ENCODE data around the gene LILRB4. TPM values are rescaled to one million over a fixed set of nuclear protein-coding genes. Genes with fewer than 3 reads are reported as not detected.
"Not testable (repeated sequence)": the region's sequence is repeated elsewhere in the genome, so short reads cannot be mapped to it uniquely, and the experiment has no call there.

Gene LILRB4
- total RNA-seq, 2 experiments from 2014 or later, result not detected

DNA sequence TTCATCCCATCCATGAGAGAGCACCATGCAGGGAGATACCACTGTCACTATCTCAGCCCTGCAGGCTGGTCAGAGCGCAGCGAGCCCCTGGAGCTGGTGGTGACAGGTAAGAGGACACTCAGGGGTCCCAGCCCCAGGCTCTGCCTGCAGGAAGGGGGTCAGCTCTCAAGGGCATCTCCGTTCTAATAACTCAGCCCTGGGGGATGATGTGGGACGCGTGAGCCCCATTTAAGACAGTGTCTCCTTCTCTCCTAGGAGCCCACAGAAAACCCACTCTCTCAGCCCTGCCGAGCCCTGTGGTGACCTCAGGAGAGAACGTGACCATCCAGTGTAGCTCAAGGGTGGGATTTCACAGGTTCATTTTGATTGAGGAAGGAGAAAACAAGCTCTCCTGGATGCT is 46.0 kb downstream of the LILRB4 start:
- intact Hi-C loops (cut with micrococcal nuclease), result no loop called here
- H3K4me3 Mint-ChIP-seq, result no peak overlapping the region
- CTCF ChIA-PET, result no interaction called here

DNA sequence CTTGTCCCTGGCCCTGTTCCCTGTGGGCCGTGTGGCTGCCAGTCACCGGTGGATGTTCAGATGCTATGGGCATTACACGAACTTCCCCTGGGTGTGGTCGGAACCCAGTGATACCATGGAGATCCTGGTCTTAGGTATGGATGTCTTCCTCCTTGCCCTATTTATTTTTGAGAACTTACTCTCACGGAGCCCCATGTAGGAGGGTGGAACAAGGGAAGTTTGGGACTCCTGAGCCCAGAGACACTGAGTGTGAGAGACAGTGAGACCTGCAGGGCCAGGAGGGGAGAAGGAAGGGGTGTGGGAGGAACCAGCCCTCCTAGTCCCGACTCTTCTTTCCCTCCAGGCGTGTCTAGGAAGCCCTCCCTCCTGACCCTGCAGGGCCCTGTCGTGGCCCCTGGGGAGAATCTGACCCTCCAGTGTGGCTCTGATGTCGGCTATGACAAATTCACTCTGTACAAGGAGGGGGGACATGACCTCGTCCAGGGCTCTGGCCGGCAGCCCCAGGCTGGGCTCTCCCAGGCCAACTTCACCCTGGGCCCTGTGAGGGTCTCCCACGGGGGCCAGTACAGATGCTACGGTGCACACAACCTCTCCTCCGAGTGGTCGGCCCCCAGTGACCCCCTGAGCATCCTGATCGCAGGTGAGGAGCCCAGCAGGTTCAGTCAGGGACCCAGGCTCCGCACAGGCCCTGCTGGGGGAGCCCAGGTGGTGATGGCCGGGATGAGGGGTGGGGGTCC is 46.6 kb downstream of the LILRB4 start:
- H3K27me3 Mint-ChIP-seq (ENCODE audit: low read depth), result peaks cover 10% of the 10 kb centered on the region
- DNase-seq, result no peak
- intact Hi-C loops (cut with micrococcal nuclease), result no loop called here
- no peaks in the 10 kb centered on the region for H3K36me3 Mint-ChIP-seq (ENCODE audit: low read depth)
- no peaks in the 10 kb centered on the region for H3K9me3 Mint-ChIP-seq
- H3K27ac Mint-ChIP-seq, result no peak overlapping the region
- H3K4me1 Mint-ChIP-seq (ENCODE audit: low read depth), result no peaks in the 10 kb centered on the region
- H3K4me3 Mint-ChIP-seq, result no peak overlapping the region
- CTCF ChIA-PET, result no interaction called here

More for the DNA sequence above, 46.0 kb downstream of the LILRB4 start:
- Mint-ChIP-seq H3K4me1 (ENCODE audit: low read depth) (no peaks in the 10 kb centered on the region), H3K27ac (no peak overlapping the region), H3K27me3 (ENCODE audit: low read depth) (peaks cover 10% of the 10 kb centered on the region), H3K9me3 (no peaks in the 10 kb centered on the region), H3K36me3 (ENCODE audit: low read depth) (no peaks in the 10 kb centered on the region)
- DNase-seq, result no peak

DNA sequence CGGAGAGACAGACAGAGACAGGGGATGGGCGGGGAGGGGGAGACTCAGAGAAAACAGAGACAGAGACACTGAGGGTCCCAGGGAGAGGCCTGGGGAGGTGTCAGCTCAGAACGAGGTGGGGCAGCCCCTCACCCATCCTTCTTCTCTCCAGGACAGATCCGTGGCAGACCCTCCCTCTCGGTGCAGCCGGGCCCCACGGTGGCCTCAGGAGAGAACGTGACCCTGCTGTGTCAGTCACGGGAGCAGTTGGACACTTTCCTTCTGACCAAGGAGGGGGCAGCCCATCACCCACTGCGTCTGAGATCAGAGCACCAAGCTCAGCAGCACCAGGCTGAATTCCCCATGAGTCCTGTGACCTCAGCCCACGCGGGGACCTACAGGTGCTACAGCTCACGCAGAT is 47.2 kb downstream of the LILRB4 start:
- H3K4me1 Mint-ChIP-seq (ENCODE audit: low read depth); H3K36me3 Mint-ChIP-seq (ENCODE audit: low read depth); intact Hi-C loops (cut with micrococcal nuclease); H3K27ac Mint-ChIP-seq; H3K9me3 Mint-ChIP-seq; DNase-seq; H3K27me3 Mint-ChIP-seq (ENCODE audit: low read depth); CTCF ChIA-PET; H3K4me3 Mint-ChIP-seq: not testable (repeated sequence)

Small RNAs within 50 kb of the gene (microRNA-seq; reads per million reads assigned to microRNA genes)
- gene MIR8061 (ENCODE audit: borderline microRNAs expressed, borderline replicate concordance), result not detected

Other genes starting within 250 kb of the LILRB4 start
- not detected for gene TTYH1, start 247.5 kb upstream of the LILRB4 start, total RNA-seq
- gene LENG8, start 213.8 kb upstream of the LILRB4 start, total RNA-seq, result 100 to 1,000 TPM; 171 to 175 TPM
- gene LENG9, start 199.2 kb upstream of the LILRB4 start, total RNA-seq, result 1 to 10 TPM; 5.7 to 7.1 TPM
- gene CDC42EP5, start 189.7 kb upstream of the LILRB4 start, total RNA-seq, result not detected
- gene LAIR2, start 160.2 kb upstream of the LILRB4 start, total RNA-seq, result under 1 TPM; 0.45 to 0.69 TPM
- gene LILRA2, start 89.2 kb upstream of the LILRB4 start, total RNA-seq, result not detected
- not detected for gene LILRA1, start 69.4 kb upstream of the LILRB4 start, total RNA-seq
- gene LILRB1, start 32.5 kb upstream of the LILRB4 start, total RNA-seq, result under 1 TPM in 1 of 2 experiments, not detected in 1; 0.36 TPM
- gene KIR3DL3, start 61.5 kb downstream of the LILRB4 start, total RNA-seq, result not detected
- not detected for gene KIR2DL3, start 75.5 kb downstream of the LILRB4 start, total RNA-seq
- not detected for gene KIR2DL1, start 106.8 kb downstream of the LILRB4 start, total RNA-seq
- gene KIR2DL4, start 140.6 kb downstream of the LILRB4 start, total RNA-seq, result not detected
- gene KIR3DL1, start 153.5 kb downstream of the LILRB4 start, total RNA-seq, result not detected
- not detected for gene KIR2DS4, start 169.7 kb downstream of the LILRB4 start, total RNA-seq
- under 1 TPM in 1 of 2 experiments, not detected in 1; 0.17 TPM for gene KIR3DL2, start 187.5 kb downstream of the LILRB4 start, total RNA-seq
- gene FCAR, start 211.2 kb downstream of the LILRB4 start, total RNA-seq, result not detected
- not detected for gene NCR1, start 243.2 kb downstream of the LILRB4 start, total RNA-seq

Data from activated naive CD4-positive, alpha-beta T cell treated with anti-CD3 and anti-CD28 coated beads for 36 hours (primary cell).